K562 (cell line): ENCODE results near the gene SH2B2. TPM values are rescaled to one million over a fixed set of nuclear protein-coding genes. Genes with fewer than 3 reads are reported as not detected.

Experiments used
- ATF3 ChIP-seq, 2 experiments: fragments of 450-650 bp in 1 of 2; sonication (generic) in 1 of 2; formaldehyde crosslinking in 1 of 2; IDR thresholded peaks in 1 of 2; conservative IDR thresholded peaks in 1 of 2; 2 replicates each; pipeline versions ENCODE4 v1.6.1 to v1.8.1; 2016 to 2023; ENCODE audit warnings: mild to moderate bottlenecking in 2 of 2, moderate library complexity in 2 of 2, inconsistent platforms in 1 of 2, missing genetic modification reagents in 1 of 2
- ATF7 ChIP-seq: fragments of 450-650 bp; IDR thresholded peaks from 2 replicates; pipeline ENCODE4 v1.7.1; 2014; ENCODE audit warnings: mild to moderate bottlenecking, moderate library complexity
- C11orf30 ChIP-seq: fragments of 450-650 bp; IDR thresholded peaks from 2 replicates; pipeline ENCODE4 v1.6.1; 2016; ENCODE audit warnings: low read depth, mild to moderate bottlenecking
- KDM1A ChIP-seq, 2 experiments: fragments of 450-650 bp; IDR thresholded peaks; 2 replicates each; pipeline ENCODE4 v1.6.1; 2016; ENCODE audit warnings: mild to moderate bottlenecking in 2 of 2
- KLF1 ChIP-seq: fragments of 450-650 bp; IDR thresholded peaks from 2 replicates; pipeline ENCODE4 v1.6.1; 2016; ENCODE audit warnings: missing genetic modification characterization, missing compliant biosample characterization
- MXI1 ChIP-seq: IDR thresholded peaks from 2 replicates; pipeline ENCODE4 v1.6.1; 2011; ENCODE audit warnings: low read depth, mild to moderate bottlenecking, improper control_type of control experiment, low read length
- NRF1 ChIP-seq, 2 experiments: fragments of 450-650 bp; IDR thresholded peaks in 1 of 2; conservative IDR thresholded peaks in 1 of 2; 2 replicates each; pipeline ENCODE4 v1.6.1; 2014; ENCODE audit warnings: mild to moderate bottlenecking in 2 of 2
- PKNOX1 ChIP-seq: fragments of 450-650 bp; IDR thresholded peaks from 2 replicates; pipeline ENCODE4 v1.6.1; 2016
- RBM22 ChIP-seq: fragments of 200-400 bp; formaldehyde crosslinking; IDR thresholded peaks from 2 replicates; pipeline ENCODE4 v1.6.1; 2018; ENCODE audit warnings: low read length, low read depth; ENCODE audit not compliant: poor library complexity, severe bottlenecking
- RBM39 ChIP-seq: fragments of 200-400 bp; formaldehyde crosslinking; optimal IDR thresholded peaks from 2 replicates; pipeline ENCODE3; 2018; ENCODE audit warnings: low read depth, low read length
- SNRNP70 ChIP-seq: fragments of 200-400 bp; formaldehyde crosslinking; optimal IDR thresholded peaks from 2 replicates; pipeline ENCODE3; 2017; ENCODE audit warnings: low read depth, low read length
- SRSF9 ChIP-seq: fragments of 200-400 bp; formaldehyde crosslinking; IDR thresholded peaks from 2 replicates; pipeline ENCODE4 v1.6.1; 2017; ENCODE audit warnings: low read depth, low read length, borderline replicate concordance
- STAT6 ChIP-seq: sonication (generic); formaldehyde crosslinking; IDR thresholded peaks from 2 replicates; pipeline ENCODE4 v1.8.1; 2023; ENCODE audit warnings: mild to moderate bottlenecking, missing genetic modification reagents
- TEAD4 ChIP-seq, 2 experiments: sonication (generic) in 1 of 2; formaldehyde crosslinking in 1 of 2; IDR thresholded peaks; 2 replicates each; pipeline versions ENCODE4 v1.6.1 to v1.8.0; 2012 to 2022; ENCODE audit warnings: borderline replicate concordance in 1 of 2, inconsistent platforms in 1 of 2, low read length in 1 of 2, mild to moderate bottlenecking in 1 of 2, missing genetic modification reagents in 1 of 2
- TFAP4 ChIP-seq: sonication (generic); formaldehyde crosslinking; IDR thresholded peaks from 2 replicates; pipeline ENCODE4 v1.8.0; 2022; ENCODE audit warnings: missing genetic modification reagents, mild to moderate bottlenecking, moderate library complexity, borderline replicate concordance
- TGIF2 ChIP-seq: sonication (generic); formaldehyde crosslinking; IDR thresholded peaks from 2 replicates; pipeline ENCODE4 v1.8.1; 2022; ENCODE audit warnings: mild to moderate bottlenecking, missing genetic modification reagents, moderate library complexity
- ZBTB2 ChIP-seq: fragments of 450-650 bp; IDR thresholded peaks from 2 replicates; pipeline ENCODE4 v1.6.1; 2016; ENCODE audit warnings: antibody characterized with exemption
- polyA plus RNA-seq, 8 experiments: library from polyadenylated mRNA; depleted of rRNA in 4 of 8; stranded (reverse) in 5 of 8; unstranded in 3 of 8; fragments of >200 nt; fragmentation: Nextera tagmentation in 2 of 8; fragmentation: Illumina TruSeq in 1 of 8; extraction: Ambion mirVana in 2 of 8; extraction: Trizol in 1 of 8; gene quantifications; 2 replicates each; pipeline versions ENCODE4 v1.2.1 to v1.2.3, GENCODE V29; 2011 to 2014; ENCODE audit warnings: inconsistent platforms in 1 of 8, missing spikeins in 1 of 8
- total RNA-seq, 7 experiments: library from RNA; depleted of rRNA in 6 of 7; stranded (reverse); fragments of >200 nt in 6 of 7; fragmentation: Illumina TruSeq in 2 of 7; extraction: Trizol in 2 of 7; gene quantifications; 2 replicates each; pipeline versions ENCODE4 v1.2.1 to v1.2.3, GENCODE V29; 2011 to 2021; ENCODE audit warnings: low replicate concordance in 1 of 7

The SH2B2 gene
- total and polyA plus RNA-seq, 9 of the 15 experiments (the other 6 are each of a cell fraction or from before 2014, with no cell fraction given), result 0.03 to 0.89 (median 0.07) TPM; not detected in 4

- TF ChIP-seq RBM22 (no peak), MXI1 (no peak), KLF1 (tag) (no peak), ZBTB2 (no peak), C11orf30 (no peak), STAT6 (CRISPR knock-in tag) (no peak), TEAD4 (IDR thresholded peaks at IDR 0.05; ENCODE audit: low read length) (no peak), TEAD4 (CRISPR knock-in tag; IDR thresholded peaks at IDR 0.05; ENCODE audit: borderline replicate concordance) (no peak), PKNOX1 (peak; percentile 84), ATF7 (0 out of 2 replicates have a peak, but pooled peaks have one; percentile 15), KDM1A (IDR thresholded peaks at IDR 0.05) (no peak), SNRNP70 (no peak), RBM39 (no peak), TGIF2 (CRISPR knock-in tag) (no peak), TFAP4 (CRISPR knock-in tag) (peak; percentile 53; the same call in 1 of the 2 replicates), SRSF9 (no peak), ATF3 (IDR thresholded peaks at IDR 0.05) (no peak), ATF3 (CRISPR knock-in tag; conservative IDR thresholded peaks at IDR 0.05) (no peak), NRF1 (conservative IDR thresholded peaks at IDR 0.05 in 1 of 2, IDR thresholded peaks at IDR 0.05 in 1 of 2) (peak in 1 of 2 experiments; percentile 46; a peak in 1 of 4 replicates)
Observed at GRCh38 chr7:102286237-102287110, at the start of gene SH2B2 (continued).
